NOMO-1 (cell line): ENCODE data around the gene PSTPIP2.
"Not testable (repeated sequence)": the region's sequence is repeated elsewhere in the genome, so short reads cannot be mapped to it uniquely, and the experiment has no call there.

Experiments used
- DNase-seq, 2 experiments: peaks; one replicate each; lab custom pipeline; 2025; ENCODE audit not compliant: unreplicated experiment in 2 of 2; lab: John Stamatoyannopoulos, UW

The PSTPIP2 gene

DNA sequence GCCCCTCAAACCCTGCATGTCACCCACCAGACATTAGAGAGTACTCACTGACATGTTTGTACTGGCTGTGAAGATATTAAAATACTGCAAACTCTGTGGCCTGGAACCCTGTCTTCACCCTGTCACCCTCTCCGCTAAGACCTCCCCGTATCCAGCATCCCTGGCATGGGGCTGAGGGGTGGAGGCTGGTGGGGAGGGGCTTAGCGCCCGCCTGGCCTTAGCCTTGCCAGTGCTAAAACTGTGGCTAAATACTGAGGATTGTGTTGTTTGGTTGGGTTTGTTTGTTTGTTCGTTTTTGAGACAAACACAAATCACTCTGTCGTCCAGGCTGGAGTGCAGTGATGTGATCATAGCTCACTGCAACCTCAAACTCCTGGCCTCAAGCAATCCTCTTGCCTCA lies 1.8 kb downstream of the PSTPIP2 start:
- DNase-seq = no peak

- DNase-seq = no peak
Measured at GRCh38 chr18:46069524-46069923, 2.5 kb downstream of the PSTPIP2 start.

DNA sequence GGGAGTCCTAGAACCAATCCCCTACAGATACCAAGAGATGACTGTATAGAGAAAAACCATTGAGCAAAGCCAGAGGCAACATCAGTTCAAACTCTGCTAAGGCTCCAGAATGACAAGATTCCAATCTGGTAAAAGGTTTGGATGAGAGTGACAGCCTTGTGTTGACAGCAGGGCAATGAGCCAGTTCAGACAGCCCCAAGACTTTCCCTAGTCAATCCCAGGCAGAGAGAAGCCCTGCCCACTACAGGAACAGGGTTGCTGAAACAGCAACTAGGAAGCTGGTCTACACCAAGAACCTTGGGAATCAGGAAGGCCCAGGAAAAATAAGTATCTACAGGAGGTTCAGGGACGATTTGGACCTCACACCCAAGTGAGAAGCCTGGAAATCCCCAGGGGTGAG lies 3.3 kb downstream of the PSTPIP2 start:
- no peak for DNase-seq

- no peak for DNase-seq
Measured at GRCh38 chr18:46067438-46068007, 4.5 kb downstream of the PSTPIP2 start.

DNA sequence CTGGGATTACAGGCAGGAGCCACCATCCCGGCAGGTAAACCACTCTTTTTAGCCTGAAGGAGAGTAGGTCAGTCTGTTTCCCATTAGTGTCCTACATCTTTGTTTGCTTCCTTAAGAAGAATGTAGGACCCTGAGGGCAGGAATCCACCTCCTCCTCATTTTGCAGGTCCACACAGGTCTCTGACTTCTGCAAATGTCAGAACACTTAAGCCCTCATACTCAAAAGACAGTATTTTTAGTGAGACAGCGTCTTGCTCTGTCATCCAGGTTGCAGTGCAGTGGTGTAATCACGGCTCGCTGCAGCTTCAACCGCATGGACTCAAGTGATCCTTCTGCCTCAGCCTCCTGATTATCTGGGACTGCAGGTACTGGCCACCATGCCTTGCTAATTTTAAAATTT lies 9.3 kb downstream of the PSTPIP2 start:
- no peak for DNase-seq

- no peak for DNase-seq
Measured at GRCh38 chr18:46061796-46062195, 10.3 kb downstream of the PSTPIP2 start.

GRCh38 chr18:46061387-46061786 lies 10.7 kb downstream of the PSTPIP2 start:
- no peak for DNase-seq

- no peak for DNase-seq
Measured at GRCh38 chr18:46060359-46060841, 11.7 kb downstream of the PSTPIP2 start.

DNA sequence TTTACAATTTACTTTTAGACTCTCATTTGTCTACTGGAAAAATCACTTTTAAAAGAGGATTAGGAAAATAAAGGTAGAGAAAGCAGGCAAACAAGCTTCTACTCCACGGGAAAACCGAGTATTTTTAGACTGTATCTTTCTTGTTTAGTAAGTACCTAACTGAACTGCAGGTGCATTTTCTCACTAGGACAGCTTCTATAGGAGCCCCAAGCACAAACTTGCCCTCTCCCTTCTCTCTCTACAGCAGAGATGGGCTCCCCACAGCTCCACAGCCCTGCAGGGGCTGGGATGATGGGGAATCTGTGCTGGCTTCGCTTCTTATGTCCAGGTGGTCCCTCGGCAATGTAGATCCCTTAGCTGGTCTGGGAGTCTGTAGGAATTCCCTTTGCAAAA lies 16.2 kb downstream of the PSTPIP2 start:
- no peak for DNase-seq

DNA sequence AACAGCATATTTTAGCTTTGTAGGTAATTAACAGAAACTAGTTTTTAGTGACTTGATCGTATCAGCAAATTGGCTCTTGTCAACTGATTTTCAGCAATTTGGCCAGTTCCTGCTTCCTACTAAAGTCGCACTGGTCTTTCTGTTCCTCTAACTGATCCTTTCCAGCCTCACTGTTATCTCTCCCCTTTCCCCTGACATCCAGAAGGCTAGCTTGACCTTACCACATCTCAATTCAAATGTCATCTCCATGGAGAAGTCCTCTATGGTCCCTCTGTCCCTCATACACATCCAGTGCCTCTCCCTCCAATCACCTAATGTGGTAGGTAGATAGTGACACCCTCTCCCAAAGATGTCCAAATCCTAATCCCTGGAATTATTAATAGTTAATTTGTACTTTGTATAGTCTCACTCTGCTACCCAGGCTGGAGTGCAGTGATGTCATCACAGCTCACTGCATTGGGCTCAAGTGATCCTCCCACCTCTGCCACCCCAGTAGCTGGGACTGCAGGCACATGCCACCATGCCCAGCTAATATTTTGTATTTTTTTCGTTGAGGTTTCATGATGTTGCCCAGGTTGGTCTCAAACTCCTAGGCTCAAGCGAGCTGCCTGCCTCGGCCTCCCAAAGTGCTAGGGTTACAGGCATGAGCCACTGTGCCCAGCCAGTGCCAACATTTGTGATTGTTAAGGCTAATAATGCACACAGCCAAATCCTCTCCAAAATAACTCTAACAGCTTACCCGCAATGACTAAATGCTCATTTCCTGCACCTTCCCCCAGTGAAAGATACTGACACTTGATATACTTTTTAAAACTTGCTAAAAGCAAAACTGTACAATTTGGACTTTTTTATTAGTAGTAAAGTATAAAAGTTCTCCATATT lies 16.9 kb downstream of the PSTPIP2 start:
- DNase-seq = no peak

GRCh38 chr18:46053368-46054095 lies 18.5 kb downstream of the PSTPIP2 start:
- DNase-seq = no peak

DNA sequence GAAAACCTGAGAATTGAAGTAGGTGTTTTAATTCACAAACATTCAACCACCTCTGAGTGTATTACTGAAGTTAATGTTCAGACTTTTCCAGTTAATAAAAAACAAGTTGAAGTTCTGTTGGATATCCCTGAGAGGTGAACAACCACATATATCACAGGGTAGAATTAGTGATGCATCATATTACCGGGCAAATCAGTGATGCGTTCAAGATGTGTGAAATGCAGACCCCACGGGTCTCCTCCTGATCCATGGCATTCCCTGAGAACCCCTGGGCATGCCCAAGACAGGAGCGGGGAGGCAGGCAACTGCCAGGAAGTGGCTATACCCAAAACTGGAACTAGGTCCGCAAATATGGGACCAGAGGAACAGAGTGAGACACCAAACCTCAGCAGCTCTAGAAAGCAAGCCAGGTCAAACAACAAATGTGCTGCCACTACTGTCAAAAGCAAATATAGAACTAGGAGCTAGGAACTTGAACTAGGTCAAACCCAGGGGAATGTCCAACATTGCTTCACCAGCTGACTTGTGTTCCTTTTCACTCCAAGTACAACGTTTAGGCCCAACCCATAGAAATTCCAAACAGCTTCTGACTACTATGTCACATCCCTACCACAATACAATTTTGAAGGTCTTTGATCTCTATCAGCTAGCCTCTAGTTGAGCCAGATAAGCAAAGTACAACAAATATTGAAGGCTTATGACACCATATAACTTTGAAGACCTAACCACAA lies 20.2 kb downstream of the PSTPIP2 start:
- DNase-seq = no peak

- DNase-seq = no peak
Measured at GRCh38 chr18:46050268-46050667, 21.8 kb downstream of the PSTPIP2 start.

GRCh38 chr18:46048641-46049040 lies 23.4 kb downstream of the PSTPIP2 start:
- DNase-seq = no peak

DNA sequence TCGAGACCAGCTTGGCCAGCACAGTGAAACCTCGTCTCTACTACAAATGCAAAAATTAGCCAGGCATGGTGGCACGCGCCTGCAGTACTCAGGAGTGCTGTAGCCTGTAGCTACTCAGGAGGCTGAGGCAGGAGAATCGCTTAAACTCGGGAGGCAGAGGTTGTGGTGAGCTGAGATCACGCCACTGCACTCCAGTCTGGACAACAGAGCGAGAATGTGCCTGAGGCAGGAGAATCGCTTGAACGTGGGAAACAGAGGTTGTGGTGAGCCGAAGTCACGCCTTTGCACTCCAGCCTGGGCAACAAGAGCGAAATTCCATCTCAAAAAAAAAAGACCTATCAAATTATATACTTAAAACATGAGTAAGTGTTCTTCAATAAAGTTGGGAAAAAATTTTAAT lies 24.7 kb downstream of the PSTPIP2 start:
- not testable (repeated sequence) for DNase-seq

DNA sequence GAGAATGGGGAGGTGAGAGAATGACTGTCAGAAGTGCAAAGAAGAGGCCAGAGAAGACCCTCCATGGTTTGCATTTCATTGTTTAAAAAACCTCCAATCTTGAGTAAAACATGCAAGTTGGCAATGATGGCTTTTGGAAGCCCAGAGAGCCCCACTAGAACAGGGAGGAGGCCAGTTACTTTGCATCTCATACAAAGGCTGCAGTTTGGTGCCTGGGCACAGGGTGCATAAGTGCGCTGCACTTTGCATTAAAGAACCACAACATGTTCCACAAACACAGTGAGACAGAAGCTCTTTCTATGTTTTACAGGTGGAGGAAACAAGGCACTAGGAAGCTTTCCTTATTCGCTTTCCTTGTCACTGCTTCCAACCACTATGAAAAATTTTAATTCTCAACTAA lies 25.4 kb downstream of the PSTPIP2 start:
- no peak for DNase-seq

DNA sequence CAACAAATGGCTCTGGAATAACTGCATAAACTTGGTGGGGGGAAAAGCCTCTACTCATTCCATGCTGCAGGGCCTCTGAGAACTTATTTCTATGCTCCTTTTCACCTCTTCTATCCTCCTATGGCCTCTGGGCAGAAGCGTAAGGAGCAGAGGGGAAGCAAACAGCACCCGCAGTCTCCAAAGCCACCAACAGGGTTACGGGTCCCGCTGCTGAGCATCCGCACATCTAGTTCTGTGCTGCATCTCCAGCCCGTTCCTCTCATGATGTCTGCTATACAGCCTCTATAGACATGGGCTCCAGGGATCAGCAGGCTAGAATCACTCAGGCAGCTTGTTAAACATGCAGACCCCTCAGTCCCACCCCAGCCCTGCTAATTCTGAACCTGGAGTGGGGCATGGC lies 25.9 kb downstream of the PSTPIP2 start:
- DNase-seq = no peak

DNA sequence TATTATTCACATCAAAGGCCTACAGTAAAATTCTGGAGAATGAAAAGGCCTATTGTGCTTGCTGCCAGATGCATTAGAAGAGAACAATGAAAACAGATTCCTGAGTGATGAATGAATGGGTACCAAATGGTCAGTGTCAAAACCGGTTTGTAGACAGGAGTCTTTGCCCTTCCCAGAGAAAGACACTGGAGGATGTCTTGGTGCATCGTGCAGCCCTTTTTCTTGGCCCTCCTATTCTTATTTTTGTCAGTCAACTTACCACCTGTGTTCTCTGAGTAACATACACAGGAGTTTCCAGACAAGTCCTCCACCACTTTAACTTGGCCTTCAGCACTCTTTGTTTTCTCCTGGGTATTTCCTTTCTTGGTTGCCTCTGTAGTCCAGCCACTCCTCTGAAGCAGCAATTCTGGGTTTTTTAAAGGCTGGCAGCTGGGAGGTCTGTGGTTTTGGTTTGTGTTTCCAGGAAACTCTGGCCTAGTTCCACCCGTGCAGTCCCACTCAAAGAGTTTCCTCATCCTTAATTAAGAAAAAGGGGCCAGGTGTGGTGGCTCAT lies 29.4 kb downstream of the PSTPIP2 start:
- DNase-seq = no peak

GRCh38 chr18:46040747-46041104 lies 31.3 kb downstream of the PSTPIP2 start:
- DNase-seq = peak; percentile 35 to 40

- no peak for DNase-seq
Measured at GRCh38 chr18:46040033-46040746, 31.9 kb downstream of the PSTPIP2 start.
